HepG2 (cell line): ENCODE data around the gene DUS1L. TPM values are rescaled to one million over a fixed set of nuclear protein-coding genes. Genes with fewer than 3 reads are reported as not detected.

Source experiments
- GABPA ChIP-seq, 2 experiments: IDR thresholded peaks; 2 replicates each; pipeline ENCODE4 v1.6.1; 2011 to 2016; ENCODE audit warnings: low read depth in 2 of 2, low read length in 1 of 2, missing biosample characterization in 1 of 2, missing genetic modification characterization in 1 of 2
- HNRNPH1 ChIP-seq: fragments of 200-400 bp; formaldehyde crosslinking; optimal IDR thresholded peaks from 2 replicates; pipeline ENCODE3; 2017; ENCODE audit warnings: mild to moderate bottlenecking, low read depth, low read length
- IRF9 ChIP-seq: sonication (generic); formaldehyde crosslinking; IDR thresholded peaks from 2 replicates; pipeline ENCODE4 v1.8.0; 2022; ENCODE audit warnings: missing genetic modification reagents, mild to moderate bottlenecking, borderline replicate concordance
- NAIF1 ChIP-seq: sonication (generic); formaldehyde crosslinking; IDR thresholded peaks from 2 replicates; pipeline ENCODE4 v1.5.0; 2020; ENCODE audit warnings: mild to moderate bottlenecking, missing genetic modification reagents, borderline replicate concordance
- POLR2AphosphoS2 ChIP-seq: IDR thresholded peaks from 2 replicates; pipeline ENCODE4 v1.6.1; 2011; ENCODE audit warnings: low read depth, low read length, improper control_type of control experiment
- SALL1 ChIP-seq: sonication (generic); formaldehyde crosslinking; IDR thresholded peaks from 2 replicates; pipeline ENCODE4 v1.8.0; 2022; ENCODE audit warnings: mild to moderate bottlenecking, missing genetic modification reagents
- SP5 ChIP-seq: IDR thresholded peaks from 2 replicates; pipeline ENCODE4 v1.6.1; 2016; ENCODE audit warnings: low read depth, borderline replicate concordance
- ZFX ChIP-seq: sonication (generic); formaldehyde crosslinking; IDR thresholded peaks from 2 replicates; pipeline ENCODE4 v1.4.0; 2020; ENCODE audit warnings: mild to moderate bottlenecking, low read depth, missing genetic modification reagents, moderate library complexity
- ZNF326 ChIP-seq: sonication (generic); formaldehyde crosslinking; IDR thresholded peaks from 2 replicates; pipeline ENCODE4 v1.4.0; 2020; ENCODE audit warnings: missing genetic modification reagents, borderline replicate concordance
- ZNF547 ChIP-seq: sonication (generic); formaldehyde crosslinking; IDR thresholded peaks from 2 replicates; pipeline ENCODE4 v1.5.1; 2020; ENCODE audit warnings: mild to moderate bottlenecking, missing genetic modification reagents
- ZNF567 ChIP-seq: sonication (generic); formaldehyde crosslinking; IDR thresholded peaks from 2 replicates; pipeline ENCODE4 v1.8.1; 2023; ENCODE audit warnings: mild to moderate bottlenecking, missing genetic modification reagents, borderline replicate concordance
- polyA plus RNA-seq, 8 experiments: library from polyadenylated mRNA; depleted of rRNA in 3 of 8; stranded (reverse) in 7 of 8; unstranded in 1 of 8; fragments of >200 nt; fragmentation: Illumina TruSeq in 4 of 8; extraction: Trizol in 4 of 8; gene quantifications; 2 replicates each; pipeline versions ENCODE4 v1.2.1 to v1.2.3, GENCODE V29; 2011 to 2016; ENCODE audit warnings: low read depth in 4 of 8, missing spikeins in 1 of 8, mixed read lengths in 1 of 8; ENCODE audit not compliant: insufficient read depth in 1 of 8
- total RNA-seq, 5 experiments: library from RNA; depleted of rRNA; stranded (reverse); fragments of >200 nt; fragmentation: Illumina TruSeq; extraction: Trizol; gene quantifications; 2 replicates each; pipeline ENCODE4 v1.2.3, GENCODE V29; 2016; ENCODE audit warnings: low read depth in 1 of 5

Gene DUS1L
- total and polyA plus RNA-seq, 2 of the 13 experiments (the other 11 are each of a cell fraction or from before 2014, with no cell fraction given) = 81.0 to 109 TPM

GRCh38 chr17:82076785-82077591 lies 11.4 kb upstream of the DUS1L start (continued):
- TF ChIP-seq ZNF326 (CRISPR knock-in tag) (peak; percentile 67; the same call in 1 of the 2 replicates), ZNF547 (CRISPR knock-in tag) (no peak), GABPA (IDR thresholded peaks at IDR 0.05; ENCODE audit: low read depth, low read length) (no peak), GABPA (CRISPR knock-in tag; IDR thresholded peaks at IDR 0.05; ENCODE audit: low read depth) (no peak), HNRNPH1 (peak; percentile 31), SALL1 (peak; percentile 34; the same call in 1 of the 2 replicates), IRF9 (0 out of 2 replicates have a peak, but pooled peaks have one; percentile 24), ZFX (CRISPR knock-in tag) (peak; percentile 7; the same call in 1 of the 2 replicates), POLR2AphosphoS2 (peak; percentile 35; the same call in 1 of the 2 replicates), NAIF1 (CRISPR knock-in tag) (no peak), SP5 (CRISPR knock-in tag) (peak; percentile 31; the same call in 1 of the 2 replicates), ZNF567 (0 out of 2 replicates have a peak, but pooled peaks have one; percentile 39)
- TF ChIP-seq, all 625 proteins: peak for 79
